NB4 (cell line): ENCODE results near the gene NPL.

ENCODE experiments used
- CTCF ChIP-seq: IDR thresholded peaks from one replicate; pipeline ENCODE4 v1.5.1; 2012; ENCODE audit warnings: low read depth, low read length
- MAX ChIP-seq: IDR thresholded peaks from 2 replicates; pipeline ENCODE4 v1.6.1; 2011; ENCODE audit warnings: low read depth, low read length
- MYC ChIP-seq: IDR thresholded peaks from 2 replicates; pipeline ENCODE4 v1.6.1; 2011; ENCODE audit warnings: low read depth, low read length
- POLR2A ChIP-seq: IDR thresholded peaks from 2 replicates; pipeline ENCODE4 v1.6.1; 2011; ENCODE audit warnings: mild to moderate bottlenecking; ENCODE audit not compliant: insufficient read length; ENCODE audit errors: extremely low read depth

GRCh38 chr1:182794091-182794490, 4.5 kb downstream of the NPL start:
- TF ChIP-seq MAX = no peak
- TF ChIP-seq CTCF = no peak
- no peak for TF ChIP-seq POLR2A
- TF ChIP-seq MYC = no peak
